WTC11 (cell line): Measurements from ENCODE around the gene HOXA13. TPM values are rescaled to one million over a fixed set of nuclear protein-coding genes. Genes with fewer than 3 reads are reported as not detected.
A peak's percentile ranks its signal among the peaks of the same experiment; 100 is the strongest.

Source experiments
- ATAC-seq: fragments of 200-7000 bp; cut with Tn5 transposase; 2 replicates; pipeline ENCODE4 v1.10.0; 2021; ENCODE audit warnings: mild to moderate bottlenecking, moderate library complexity
- CTCF ChIA-PET: fragments of 300-600 bp; sonication (Branson Sonifier 250); formaldehyde crosslinking; loops from one replicate; lab custom pipeline; 2021; ENCODE audit warnings: antibody characterized with exemption; lab: Charles Lee
- POLR2A ChIA-PET: fragments of 350-600 bp; sonication (Branson Sonifier 250); formaldehyde crosslinking; loops from one replicate; lab custom pipeline; 2021; ENCODE audit warnings: antibody characterized with exemption; lab: Charles Lee
- DNase-seq: peaks from one replicate; pipeline ENCODE4 v3.0.0; 2021; ENCODE audit warnings: low spot score
- H3K27ac Mint-ChIP-seq: 2 replicates; pipeline ENCODE4 v1.8.0; 2021; ENCODE audit warnings: mixed read lengths
- H3K27me3 Mint-ChIP-seq: 2 replicates; pipeline ENCODE4 v1.8.0; 2021; ENCODE audit warnings: low read depth, mild to moderate bottlenecking, moderate library complexity, mixed read lengths
- H3K36me3 Mint-ChIP-seq: 2 replicates; pipeline ENCODE4 v1.8.0; 2021; ENCODE audit warnings: mixed read lengths
- H3K4me1 Mint-ChIP-seq: 2 replicates; pipeline ENCODE4 v1.8.0; 2022; ENCODE audit warnings: mixed read lengths
- H3K4me3 Mint-ChIP-seq: 2 replicates; pipeline ENCODE4 v1.8.0; 2021; ENCODE audit warnings: mild to moderate bottlenecking, moderate library complexity, mixed read lengths
- H3K9me3 Mint-ChIP-seq: 2 replicates; pipeline ENCODE4 v1.8.0; 2021; ENCODE audit warnings: mixed read lengths
- AFF4 ChIP-seq: sonication (generic); formaldehyde crosslinking; IDR thresholded peaks from 2 replicates; pipeline ENCODE4 v1.8.1; 2023; ENCODE audit warnings: mild to moderate bottlenecking, missing genetic modification reagents, borderline replicate concordance
- E2F1 ChIP-seq: sonication (generic); formaldehyde crosslinking; IDR thresholded peaks from 2 replicates; pipeline ENCODE4 v1.8.0; 2022; ENCODE audit warnings: mild to moderate bottlenecking, missing genetic modification reagents
- EMX1 ChIP-seq: fragments of 250-450 bp; sonication (Bioruptor Pico); IDR thresholded peaks from 2 replicates; pipeline ENCODE4 v1.8.0; 2021; ENCODE audit warnings: mild to moderate bottlenecking
- HMGA2 ChIP-seq: fragments of 250-450 bp; sonication (Bioruptor Pico); IDR thresholded peaks from 2 replicates; pipeline ENCODE4 v1.4.0; 2021; ENCODE audit warnings: mild to moderate bottlenecking, moderate library complexity
- JAZF1 ChIP-seq: fragments of 250-450 bp; sonication (Bioruptor Pico); IDR thresholded peaks from 2 replicates; pipeline ENCODE4 v1.9.0; 2021; ENCODE audit warnings: moderate library complexity, mild to moderate bottlenecking, inconsistent platforms
- JUN ChIP-seq: sonication (generic); formaldehyde crosslinking; IDR thresholded peaks from 2 replicates; pipeline ENCODE4 v1.8.0; 2023; ENCODE audit warnings: mild to moderate bottlenecking, missing genetic modification reagents
- MAX ChIP-seq: sonication (generic); formaldehyde crosslinking; IDR thresholded peaks from 2 replicates; pipeline ENCODE4 v1.8.0; 2022; ENCODE audit warnings: mild to moderate bottlenecking, missing genetic modification reagents
- NFYB ChIP-seq: sonication (generic); formaldehyde crosslinking; conservative IDR thresholded peaks from 2 replicates; pipeline ENCODE4 v1.8.0; 2022; ENCODE audit warnings: low read depth, missing genetic modification reagents
- NR1H2 ChIP-seq: sonication (generic); formaldehyde crosslinking; IDR thresholded peaks from 2 replicates; pipeline ENCODE4 v1.9.0; 2021; ENCODE audit warnings: mild to moderate bottlenecking, moderate library complexity, missing genetic modification reagents
- SMAD4 ChIP-seq: sonication (generic); formaldehyde crosslinking; IDR thresholded peaks from 2 replicates; pipeline ENCODE4 v1.8.0; 2022; ENCODE audit warnings: mild to moderate bottlenecking, missing genetic modification reagents
- TEAD1 ChIP-seq: sonication (generic); formaldehyde crosslinking; IDR thresholded peaks from 2 replicates; pipeline ENCODE4 v1.8.0; 2022; ENCODE audit warnings: mild to moderate bottlenecking, missing genetic modification reagents
- TEAD4 ChIP-seq: sonication (generic); formaldehyde crosslinking; IDR thresholded peaks from 2 replicates; pipeline ENCODE4 v1.8.0; 2022; ENCODE audit warnings: mild to moderate bottlenecking, missing genetic modification reagents
- TP53 ChIP-seq: sonication (generic); formaldehyde crosslinking; IDR thresholded peaks from 2 replicates; pipeline ENCODE4 v1.8.1; 2023; ENCODE audit warnings: mild to moderate bottlenecking, missing genetic modification reagents
- ZBTB21 ChIP-seq: sonication (generic); formaldehyde crosslinking; IDR thresholded peaks from 2 replicates; pipeline ENCODE4 v1.8.1; 2023; ENCODE audit warnings: mild to moderate bottlenecking, missing genetic modification reagents, borderline replicate concordance
- ZMAT4 ChIP-seq: fragments of 250-450 bp; sonication (Bioruptor Pico); IDR thresholded peaks from 2 replicates; pipeline ENCODE4 v1.9.0; 2021; ENCODE audit warnings: mild to moderate bottlenecking
- ZNF138 ChIP-seq: sonication (generic); formaldehyde crosslinking; conservative IDR thresholded peaks from 2 replicates; pipeline ENCODE4 v1.8.1; 2022; ENCODE audit warnings: mild to moderate bottlenecking, moderate library complexity, missing genetic modification reagents
- ZNF219 ChIP-seq: sonication (generic); formaldehyde crosslinking; IDR thresholded peaks from 2 replicates; pipeline ENCODE4 v1.8.0; 2023; ENCODE audit warnings: missing genetic modification reagents, mild to moderate bottlenecking, borderline replicate concordance
- ZNF281 ChIP-seq: sonication (generic); formaldehyde crosslinking; IDR thresholded peaks from 2 replicates; pipeline ENCODE4 v1.8.0; 2023; ENCODE audit warnings: mild to moderate bottlenecking, missing genetic modification reagents
- ZNF317 ChIP-seq: sonication (generic); formaldehyde crosslinking; IDR thresholded peaks from 2 replicates; pipeline ENCODE4 v1.8.1; 2023; ENCODE audit warnings: low read depth, mild to moderate bottlenecking, moderate library complexity, missing genetic modification reagents, borderline replicate concordance
- ZNF396 ChIP-seq: fragments of 250-450 bp; sonication (Bioruptor Pico); IDR thresholded peaks from 2 replicates; pipeline ENCODE4 v1.8.0; 2021; ENCODE audit warnings: mild to moderate bottlenecking, moderate library complexity, borderline replicate concordance
- ZNF423 ChIP-seq: fragments of 250-450 bp; sonication (Bioruptor Pico); IDR thresholded peaks from 2 replicates; pipeline ENCODE4 v2.1.2; 2022; ENCODE audit warnings: mild to moderate bottlenecking, moderate library complexity
- ZNF671 ChIP-seq: fragments of 250-450 bp; sonication (Bioruptor Pico); IDR thresholded peaks from 2 replicates; pipeline ENCODE4 v1.8.0; 2021; ENCODE audit warnings: mild to moderate bottlenecking
- total RNA-seq: library from RNA; stranded (reverse); gene quantifications from 3 replicates; pipeline ENCODE4 v1.2.3, GENCODE V29; 2021

HOXA13 gene
- total RNA-seq, 1 experiment from 2014 or later, result not detected

GRCh38 chr7:27167916-27168264, 32.0 kb downstream of the HOXA13 start:
- no peaks in the 10 kb centered on the region for H3K9me3 Mint-ChIP-seq
- POLR2A ChIA-PET, result no interaction called here

GRCh38 chr7:27166531-27167505, 33.1 kb downstream of the HOXA13 start:
- no peak for TF ChIP-seq ZMAT4 (CRISPR knock-in tag)
- TF ChIP-seq EMX1, result no peak
- TF ChIP-seq NFYB, result no peak
- TF ChIP-seq ZNF281 (CRISPR knock-in tag), result no peak
- ChIA-PET CTCF (interaction anchor here (0.6 to 2.3 kb wide), 6 partner anchors 10 to 309 kb away, joined by 3 to 19 read pairs (median 5); partner anchors contain the start of genes HOXA3 and HOXA5), POLR2A (no interaction called here)
- Mint-ChIP-seq H3K27me3 (peaks cover 100% of the 10 kb centered on the region), H3K36me3 (0 out of 2 replicates have a peak, but pooled peaks cover 2% of the 10 kb centered on the region), H3K4me3 (no peak overlapping the region), H3K9me3 (no peaks in the 10 kb centered on the region), H3K27ac (no peak overlapping the region), H3K4me1 (peaks cover 20% of the 10 kb centered on the region)
- DNase-seq (peak; percentile 20), ATAC-seq (no peak)

More at GRCh38 chr7:27167916-27168264, 32.0 kb downstream of the HOXA13 start:
- no peak overlapping the region for H3K27ac Mint-ChIP-seq
- H3K36me3 Mint-ChIP-seq, result 0 out of 2 replicates have a peak, but pooled peaks cover 2% of the 10 kb centered on the region
- H3K4me1 Mint-ChIP-seq, result peaks cover 26% of the 10 kb centered on the region
- CTCF ChIA-PET, result interaction anchor here (3.7 kb wide), 1 partner anchor 12 kb away, joined by 22 read pairs; no protein-coding TSS in a partner anchor
- TF ChIP-seq ZNF396 (CRISPR knock-in tag) (no peak), NR1H2 (CRISPR knock-in tag) (no peak), MAX (CRISPR knock-in tag) (no peak), TEAD1 (CRISPR knock-in tag) (no peak), HMGA2 (CRISPR knock-in tag) (no peak), ZNF671 (no peak), ZNF138 (CRISPR knock-in tag) (no peak), ZNF317 (CRISPR knock-in tag) (no peak), AFF4 (CRISPR knock-in tag) (no peak), ZBTB21 (no peak), ZNF423 (no peak), SMAD4 (CRISPR knock-in tag) (no peak), ZNF219 (CRISPR knock-in tag) (no peak), TEAD4 (CRISPR knock-in tag) (no peak), JAZF1 (no peak), E2F1 (CRISPR knock-in tag) (no peak), JUN (CRISPR knock-in tag) (no peak), TP53 (CRISPR knock-in tag) (no peak)
- DNase-seq (no peak), ATAC-seq (no peak)
- no peak overlapping the region for H3K4me3 Mint-ChIP-seq
- H3K27me3 Mint-ChIP-seq, result peaks cover 100% of the 10 kb centered on the region
